Trophoblast cell (in vitro differentiated cells and primary cell): ENCODE results near the gene TWIST1.

ENCODE experiments used
- DNase-seq, 2 donors: peaks; one replicate each; pipeline ENCODE4 v3.0.0-alpha.2; 2016
- H2AFZ ChIP-seq: 2 replicates; pipeline ENCODE4 v1.6.1; 2013; ENCODE audit warnings: low read length, moderate library complexity, mild to moderate bottlenecking; ENCODE audit not compliant: insufficient read depth, poor library complexity
- H2AK5ac ChIP-seq: 2 replicates; pipeline ENCODE4 v1.6.1; 2013; ENCODE audit warnings: mild to moderate bottlenecking, low read length
- H2BK120ac ChIP-seq: 2 replicates; pipeline ENCODE4 v1.6.1; 2013; ENCODE audit warnings: low read length, mild to moderate bottlenecking, moderate library complexity; ENCODE audit not compliant: insufficient read depth, poor library complexity
- H2BK12ac ChIP-seq: 2 replicates; pipeline ENCODE4 v1.6.1; 2013; ENCODE audit warnings: mild to moderate bottlenecking, low read length, moderate library complexity
- H2BK5ac ChIP-seq: 2 replicates; pipeline ENCODE4 v1.6.1; 2013; ENCODE audit warnings: low read length, low read depth, moderate library complexity, mild to moderate bottlenecking; ENCODE audit not compliant: poor library complexity
- H3K14ac ChIP-seq: 2 replicates; pipeline ENCODE4 v1.6.1; 2013; ENCODE audit warnings: mild to moderate bottlenecking, low read length
- H3K18ac ChIP-seq: 2 replicates; pipeline ENCODE4 v1.6.1; 2013; ENCODE audit warnings: mild to moderate bottlenecking, low read length
- H3K23ac ChIP-seq: 2 replicates; pipeline ENCODE4 v1.6.1; 2013; ENCODE audit warnings: low read length
- H3K27ac ChIP-seq: 2 replicates; pipeline ENCODE4 v1.5.1; 2013; ENCODE audit warnings: low read depth, mild to moderate bottlenecking, inconsistent platforms, low read length, moderate library complexity
- H3K27me3 ChIP-seq: 2 replicates; pipeline ENCODE4 v1.6.1; 2013; ENCODE audit warnings: inconsistent platforms, mild to moderate bottlenecking, low read length, moderate library complexity; ENCODE audit not compliant: insufficient read depth
- H3K36me3 ChIP-seq, 2 experiments: 1 replicate in 1 of 2; 2 replicates in 1 of 2; pipeline ENCODE4 v1.6.1; 2013; ENCODE audit warnings: low read length in 2 of 2, mild to moderate bottlenecking in 2 of 2, moderate library complexity in 1 of 2; ENCODE audit not compliant: insufficient read depth in 2 of 2, control insufficient read depth in 1 of 2
- H3K4ac ChIP-seq: 2 replicates; pipeline ENCODE4 v1.6.1; 2013; ENCODE audit warnings: low read depth, mild to moderate bottlenecking, low read length, moderate library complexity
- H3K4me1 ChIP-seq, 2 experiments: 1 replicate in 1 of 2; 2 replicates in 1 of 2; pipeline ENCODE4 v1.6.1; 2013; ENCODE audit warnings: low read length in 2 of 2, mild to moderate bottlenecking in 2 of 2, moderate library complexity in 1 of 2; ENCODE audit not compliant: insufficient read depth in 2 of 2, control insufficient read depth in 1 of 2
- H3K4me2 ChIP-seq: 2 replicates; pipeline ENCODE4 v1.6.1; 2013; ENCODE audit warnings: inconsistent platforms, mild to moderate bottlenecking, low read length, moderate library complexity
- H3K4me3 ChIP-seq: 2 replicates; pipeline ENCODE4 v1.5.1; 2013; ENCODE audit warnings: mild to moderate bottlenecking, low read depth, low read length, inconsistent platforms
- H3K79me1 ChIP-seq: one replicate; pipeline ENCODE4 v1.6.1; 2013; ENCODE audit warnings: low read length
- H3K79me2 ChIP-seq: 2 replicates; pipeline ENCODE4 v1.6.1; 2013; ENCODE audit warnings: low read length, mild to moderate bottlenecking; ENCODE audit not compliant: control insufficient read depth, insufficient read depth, poor library complexity
- H3K9ac ChIP-seq: 2 replicates; pipeline ENCODE4 v1.6.1; 2013; ENCODE audit warnings: mild to moderate bottlenecking, low read length
- H3K9me3 ChIP-seq: 2 replicates; pipeline ENCODE4 v1.6.1; 2013; ENCODE audit warnings: low read depth, mild to moderate bottlenecking, control low read depth, inconsistent platforms, low read length; ENCODE audit not compliant: insufficient read depth
- H4K12ac ChIP-seq: 2 replicates; pipeline ENCODE4 v1.6.1; 2013; ENCODE audit warnings: low read depth, mild to moderate bottlenecking, low read length, moderate library complexity
- H4K8ac ChIP-seq: 2 replicates; pipeline ENCODE4 v1.6.1; 2013; ENCODE audit warnings: low read depth, mild to moderate bottlenecking, low read length, moderate library complexity
- H4K91ac ChIP-seq: one replicate; pipeline ENCODE4 v1.6.1; 2013; ENCODE audit warnings: low read depth, mild to moderate bottlenecking, low read length, moderate library complexity
- WGBS: extraction: QIAGEN DNeasy Blood & Tissue Kit; methylation state at CpG from one replicate; pipeline ENCODE4 v1.1.7; 2013; ENCODE audit warnings: missing lambda C conversion rate; ENCODE audit not compliant: insufficient read length, insufficient coverage; ENCODE audit errors: extremely low coverage; 5-methylcytosine and 5-hydroxymethylcytosine counted together

TWIST1 gene

DNA sequence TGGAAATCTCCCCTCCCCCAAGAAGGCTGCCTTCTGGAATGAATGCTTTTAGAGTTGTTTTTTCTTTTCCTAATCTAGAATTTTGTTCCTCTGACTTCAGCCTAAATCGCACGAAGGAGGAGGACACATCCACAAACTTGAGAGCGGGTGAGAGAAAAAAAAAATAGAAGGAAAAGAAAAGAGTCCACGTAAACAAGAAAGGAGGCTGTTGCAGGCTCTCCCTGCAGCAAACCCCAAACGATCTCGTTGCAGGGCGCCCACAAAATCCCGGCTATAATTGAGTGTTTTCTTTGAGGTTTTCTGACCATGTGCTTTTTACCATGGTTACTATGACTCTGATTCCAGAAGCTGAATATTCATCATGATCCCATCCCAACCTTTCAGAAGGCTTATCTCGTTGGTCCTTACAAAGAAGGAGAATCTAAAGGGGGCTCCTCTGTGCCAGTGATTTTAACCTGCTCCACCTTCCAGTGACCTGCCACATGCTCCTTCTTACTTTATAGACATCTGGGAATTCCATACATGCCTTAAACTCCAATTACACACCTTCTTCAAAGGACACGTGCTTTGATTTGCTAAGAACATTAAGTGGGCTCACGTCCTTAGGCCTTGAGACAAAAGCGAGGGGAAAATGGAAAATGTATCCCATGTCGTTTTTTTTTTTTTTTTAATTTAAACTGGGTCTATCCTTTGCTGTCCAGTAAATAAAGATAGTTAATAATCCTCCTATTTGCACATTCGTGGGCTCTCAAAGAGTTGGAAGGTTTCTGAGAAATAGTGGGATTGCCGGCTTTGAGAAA, 5.8 kb downstream of the TWIST1 start:
- Histone ChIP-seq H2AFZ (no peak overlapping the region), H3K23ac (no peak overlapping the region), H3K36me3 (no peaks in the 10 kb centered on the region), H3K27ac (no peak overlapping the region), H3K18ac (no peak overlapping the region), H2BK12ac (no peak overlapping the region), H3K79me1 (no peaks in the 10 kb centered on the region), H3K4me1 (peaks cover 6 to 16% of the 10 kb centered on the region in 2 experiments), H3K9me3 (peaks cover 3% of the 10 kb centered on the region), H2BK120ac (no peak overlapping the region), H4K91ac (no peak overlapping the region), H3K4me2 (no peak overlapping the region), H4K8ac (no peak overlapping the region), H3K4me3 (no peak overlapping the region), H4K12ac (no peak overlapping the region), H3K14ac (no peak overlapping the region), H2AK5ac (no peak overlapping the region), H3K4ac (no peak overlapping the region), H2BK5ac (no peak overlapping the region), H3K9ac (no peak overlapping the region), H3K79me2 (no peaks in the 10 kb centered on the region), H3K27me3 (peaks cover 53% of the 10 kb centered on the region)
- WGBS, result no CpG with 5 or more reads among the region's 15 CpGs
- no peak for DNase-seq

DNA sequence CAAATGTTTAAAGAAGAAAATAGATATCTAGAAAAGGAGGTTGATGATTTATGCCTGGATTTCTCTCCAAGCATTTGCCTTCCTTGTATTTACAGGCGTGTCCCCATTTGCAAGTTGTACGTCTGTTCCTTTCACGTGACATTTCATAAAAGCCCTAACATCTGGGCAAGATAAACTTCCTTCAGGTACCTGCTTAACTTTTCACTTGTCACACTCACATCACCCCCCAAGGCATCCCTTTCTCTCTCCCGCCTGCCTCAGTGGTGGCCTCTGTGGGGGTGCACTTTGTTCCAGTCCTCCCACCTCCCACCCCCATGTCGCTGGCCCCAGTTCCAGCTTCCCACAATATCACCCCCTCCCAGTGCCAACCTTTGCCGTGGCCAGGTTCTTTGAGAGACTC, 6.7 kb downstream of the TWIST1 start:
- Histone ChIP-seq H2BK120ac (no peak overlapping the region), H2BK5ac (no peak overlapping the region), H4K8ac (no peak overlapping the region), H3K79me1 (no peaks in the 10 kb centered on the region), H3K4ac (no peak overlapping the region), H3K4me2 (no peak overlapping the region), H3K79me2 (peaks cover 2% of the 10 kb centered on the region), H3K36me3 (no peaks in the 10 kb centered on the region), H2AFZ (no peak overlapping the region), H3K18ac (no peak overlapping the region), H2BK12ac (no peak overlapping the region), H3K23ac (no peak overlapping the region), H3K9ac (no peak overlapping the region), H3K9me3 (peaks cover 3% of the 10 kb centered on the region), H3K4me1 (peaks cover 11 to 22% of the 10 kb centered on the region in 2 experiments), H2AK5ac (no peak overlapping the region), H3K27me3 (peaks cover 62% of the 10 kb centered on the region), H3K4me3 (no peak overlapping the region), H4K91ac (no peak overlapping the region), H4K12ac (no peak overlapping the region), H3K27ac (no peak overlapping the region), H3K14ac (no peak overlapping the region)
- WGBS, result no CpG with 5 or more reads among the region's 6 CpGs
- no peak for DNase-seq

DNA sequence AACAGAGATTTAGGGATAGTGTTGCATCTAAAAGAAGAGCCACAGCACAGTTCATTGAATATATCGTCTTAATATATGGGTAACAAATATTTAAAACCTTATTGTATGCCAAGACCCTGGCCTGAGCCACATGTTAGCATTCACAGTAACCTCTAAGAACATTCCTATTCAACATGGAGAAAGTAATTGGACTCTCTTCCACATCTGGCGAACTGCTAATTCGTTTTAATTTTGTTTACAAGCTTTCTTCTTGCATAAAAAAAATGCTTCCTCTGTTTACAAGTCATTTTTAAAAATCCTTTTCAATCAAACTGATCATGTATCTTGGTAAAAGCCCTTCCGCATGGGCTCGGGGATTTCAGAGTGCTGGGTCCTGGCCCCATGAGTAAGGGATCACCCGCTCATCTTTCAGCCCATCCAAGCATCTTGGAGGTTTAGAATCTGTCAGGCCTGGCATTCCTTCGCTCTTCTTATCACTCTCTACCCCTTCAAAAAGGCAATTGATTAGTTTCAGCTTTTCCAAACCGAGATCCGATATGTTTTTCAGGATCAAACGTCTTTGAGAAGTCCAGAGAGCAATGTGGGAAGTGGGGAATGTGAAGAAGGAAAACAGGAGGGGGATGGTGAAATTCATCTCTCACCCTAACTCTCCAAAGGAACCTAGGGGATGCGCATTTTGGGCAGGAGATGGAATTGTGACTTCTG, 7.3 kb downstream of the TWIST1 start:
- no peak overlapping the region for H2BK5ac ChIP-seq

DNA sequence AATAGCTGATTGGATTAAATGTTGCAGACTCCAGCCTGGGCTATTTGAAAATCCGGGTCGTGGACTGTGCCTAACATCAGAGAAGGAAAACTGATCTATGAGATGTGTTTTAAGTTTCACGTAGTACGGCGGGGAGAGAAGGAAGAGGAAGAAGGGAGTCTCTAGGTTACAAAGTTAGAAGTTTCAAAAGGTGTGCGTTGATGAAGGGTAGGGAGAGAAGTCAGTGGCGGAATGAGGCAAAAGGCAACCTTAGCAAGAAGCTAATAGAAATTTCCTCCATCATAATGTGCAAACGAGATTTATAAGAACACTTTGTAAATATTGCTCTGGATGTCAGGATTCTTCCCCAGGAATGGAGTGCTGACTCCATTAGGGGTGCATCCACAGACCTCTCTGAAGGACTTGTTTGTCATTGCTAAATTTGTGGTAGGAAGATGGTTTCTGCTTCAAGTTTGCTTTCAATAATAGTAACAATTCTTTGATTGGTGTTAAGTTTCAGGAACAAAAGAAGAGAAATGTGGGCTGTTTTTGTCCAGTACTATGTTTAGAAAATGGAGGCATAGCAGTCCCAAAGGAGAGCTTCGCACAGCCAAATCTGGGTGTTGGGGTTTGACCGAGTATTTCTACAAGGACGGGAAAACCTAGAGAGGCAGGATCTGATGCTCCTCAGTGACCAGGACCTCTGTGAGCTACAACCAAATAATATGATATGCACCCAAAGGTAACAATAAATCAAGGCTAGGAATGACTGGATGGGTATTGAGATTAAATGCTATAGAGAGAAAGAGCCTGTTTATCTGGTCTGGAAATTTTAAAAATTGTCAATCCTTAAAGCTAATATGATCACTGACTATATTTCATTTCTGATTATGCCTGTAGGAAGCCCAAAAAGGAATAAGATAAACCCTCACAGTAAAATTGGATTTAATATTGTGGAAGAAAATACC, 8.2 kb downstream of the TWIST1 start:
- no CpG with 5 or more reads among the region's 11 CpGs for WGBS
- H3K4me1 ChIP-seq, result peaks cover 11 to 22% of the 10 kb centered on the region in 2 experiments
- H3K9ac ChIP-seq, result no peak overlapping the region
- peaks cover 2% of the 10 kb centered on the region for H3K79me2 ChIP-seq
- H3K27ac ChIP-seq, result no peak overlapping the region
- no peak overlapping the region for H3K23ac ChIP-seq
- no peak overlapping the region for H2BK5ac ChIP-seq
- H3K4me3 ChIP-seq, result no peak overlapping the region
- H3K4ac ChIP-seq, result no peak overlapping the region
- H3K18ac ChIP-seq, result no peak overlapping the region
- no peak overlapping the region for H2AK5ac ChIP-seq
- peaks cover 62% of the 10 kb centered on the region for H3K27me3 ChIP-seq
- no peak overlapping the region for H4K91ac ChIP-seq
- no peak overlapping the region for H4K12ac ChIP-seq
- H3K36me3 ChIP-seq, result no peaks in the 10 kb centered on the region
- H3K9me3 ChIP-seq, result peaks cover 3% of the 10 kb centered on the region
- no peak overlapping the region for H3K4me2 ChIP-seq
- H3K14ac ChIP-seq, result no peak overlapping the region
- no peak overlapping the region for H2AFZ ChIP-seq
- no peak overlapping the region for H4K8ac ChIP-seq
- H2BK12ac ChIP-seq, result no peak overlapping the region
- H3K79me1 ChIP-seq, result no peaks in the 10 kb centered on the region
- H2BK120ac ChIP-seq, result no peak overlapping the region
- DNase-seq, result no peak

More for the DNA sequence above, 7.3 kb downstream of the TWIST1 start:
- H3K18ac ChIP-seq, result no peak overlapping the region
- H3K79me1 ChIP-seq, result no peaks in the 10 kb centered on the region
- no peak overlapping the region for H2AK5ac ChIP-seq
- no peak for DNase-seq
- H2AFZ ChIP-seq, result no peak overlapping the region
- no peak overlapping the region for H3K4ac ChIP-seq
- H2BK12ac ChIP-seq, result no peak overlapping the region
- no peak overlapping the region for H3K27ac ChIP-seq
- no peak overlapping the region for H4K91ac ChIP-seq
- no peak overlapping the region for H4K12ac ChIP-seq
- no CpG with 5 or more reads among the region's 11 CpGs for WGBS
- H3K4me3 ChIP-seq, result no peak overlapping the region
- H2BK120ac ChIP-seq, result no peak overlapping the region
- peaks cover 3% of the 10 kb centered on the region for H3K9me3 ChIP-seq
- no peak overlapping the region for H3K23ac ChIP-seq
- H4K8ac ChIP-seq, result no peak overlapping the region
- H3K4me1 ChIP-seq, result peaks cover 11 to 22% of the 10 kb centered on the region in 2 experiments
- no peak overlapping the region for H3K14ac ChIP-seq
- peaks cover 62% of the 10 kb centered on the region for H3K27me3 ChIP-seq
- H3K36me3 ChIP-seq, result no peaks in the 10 kb centered on the region
- no peak overlapping the region for H3K9ac ChIP-seq
- no peak overlapping the region for H3K4me2 ChIP-seq
- H3K79me2 ChIP-seq, result peaks cover 2% of the 10 kb centered on the region
